ENCODE measurements around the gene SOS2.

DNA sequence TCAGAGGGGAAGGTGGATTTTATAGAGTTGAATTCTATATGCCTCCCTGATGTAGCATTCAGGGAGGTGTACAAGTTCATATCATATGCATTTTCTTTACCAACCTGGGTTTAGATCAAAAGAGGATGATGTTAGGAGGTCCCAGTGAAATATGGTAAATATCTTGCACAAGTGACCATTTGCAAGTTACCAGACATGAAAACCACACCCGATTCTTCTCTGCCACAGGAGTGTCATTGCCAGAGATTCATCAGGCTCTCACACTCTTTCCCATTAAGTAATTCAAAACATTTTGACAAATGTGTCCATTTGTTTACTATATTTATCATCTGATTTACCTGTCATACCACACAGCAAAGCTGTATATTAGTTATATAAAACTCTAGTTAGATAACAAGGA lies 159.0 kb downstream of the SOS2 start:
- TF ChIP-seq, protein P1, sequence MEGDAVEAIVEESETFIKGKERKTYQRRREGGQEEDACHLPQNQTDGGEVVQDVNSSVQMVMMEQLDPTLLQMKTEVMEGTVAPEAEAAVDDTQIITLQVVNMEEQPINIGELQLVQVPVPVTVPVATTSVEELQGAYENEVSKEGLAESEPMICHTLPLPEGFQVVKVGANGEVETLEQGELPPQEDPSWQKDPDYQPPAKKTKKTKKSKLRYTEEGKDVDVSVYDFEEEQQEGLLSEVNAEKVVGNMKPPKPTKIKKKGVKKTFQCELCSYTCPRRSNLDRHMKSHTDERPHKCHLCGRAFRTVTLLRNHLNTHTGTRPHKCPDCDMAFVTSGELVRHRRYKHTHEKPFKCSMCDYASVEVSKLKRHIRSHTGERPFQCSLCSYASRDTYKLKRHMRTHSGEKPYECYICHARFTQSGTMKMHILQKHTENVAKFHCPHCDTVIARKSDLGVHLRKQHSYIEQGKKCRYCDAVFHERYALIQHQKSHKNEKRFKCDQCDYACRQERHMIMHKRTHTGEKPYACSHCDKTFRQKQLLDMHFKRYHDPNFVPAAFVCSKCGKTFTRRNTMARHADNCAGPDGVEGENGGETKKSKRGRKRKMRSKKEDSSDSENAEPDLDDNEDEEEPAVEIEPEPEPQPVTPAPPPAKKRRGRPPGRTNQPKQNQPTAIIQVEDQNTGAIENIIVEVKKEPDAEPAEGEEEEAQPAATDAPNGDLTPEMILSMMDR (optimal IDR thresholded peaks at IDR 0.05 in 1 of 3, IDR thresholded peaks at IDR 0.05 in 1 of 3, conservative IDR thresholded peaks at IDR 0.05 in 1 of 3; ENCODE audit: extremely low read depth in 1 of 3, insufficient read depth in 2 of 3, low read length in 3 of 3) = no peak
- no peak for TF ChIP-seq EZH2 (IDR thresholded peaks at IDR 0.05; ENCODE audit: low read length)

Data from keratinocyte (primary cell).